Activated naive CD4-positive, alpha-beta T cell treated with Interleukin-2 at 50 U/mL for 16 hours (primary cell): ENCODE data around the gene TBC1D8.

ENCODE experiments used
- DNase-seq: peaks from one replicate; pipeline ENCODE4 v3.0.0-alpha.2; 2020

Gene TBC1D8

GRCh38 chr2:101133492-101134100, 17.6 kb downstream of the TBC1D8 start:
- DNase-seq, result no peak

GRCh38 chr2:101132202-101132601, 19.0 kb downstream of the TBC1D8 start:
- no peak for DNase-seq

- DNase-seq, result no peak
Observed at GRCh38 chr2:101130081-101130480, 21.1 kb downstream of the TBC1D8 start.

GRCh38 chr2:101127319-101128056, 23.7 kb downstream of the TBC1D8 start:
- no peak for DNase-seq

- DNase-seq, result no peak
Observed at GRCh38 chr2:101125808-101126207, 25.4 kb downstream of the TBC1D8 start.

- DNase-seq, result no peak
Observed at GRCh38 chr2:101125374-101125773, 25.8 kb downstream of the TBC1D8 start.

- no peak for DNase-seq
Observed at GRCh38 chr2:101124643-101125366, 26.4 kb downstream of the TBC1D8 start.

GRCh38 chr2:101123795-101124471, 27.2 kb downstream of the TBC1D8 start:
- no peak for DNase-seq

GRCh38 chr2:101121174-101121573, 30.0 kb downstream of the TBC1D8 start:
- no peak for DNase-seq

- DNase-seq, result no peak
Observed at GRCh38 chr2:101120124-101120996, 30.8 kb downstream of the TBC1D8 start.

- no peak for DNase-seq
Observed at GRCh38 chr2:101119431-101119830, 31.8 kb downstream of the TBC1D8 start.

GRCh38 chr2:101116841-101117552, 34.2 kb downstream of the TBC1D8 start:
- no peak for DNase-seq

GRCh38 chr2:101116348-101116747, 34.8 kb downstream of the TBC1D8 start:
- DNase-seq, result no peak

- no peak for DNase-seq
Observed at GRCh38 chr2:101115664-101116063, 35.5 kb downstream of the TBC1D8 start.

- no peak for DNase-seq
Observed at GRCh38 chr2:101114815-101115214, 36.4 kb downstream of the TBC1D8 start.

- no peak for DNase-seq
Observed at GRCh38 chr2:101114268-101114783, 36.9 kb downstream of the TBC1D8 start.

- DNase-seq, result no peak
Observed at GRCh38 chr2:101113441-101114267, 37.5 kb downstream of the TBC1D8 start.

- DNase-seq, result no peak
Observed at GRCh38 chr2:101112772-101113157, 38.4 kb downstream of the TBC1D8 start.

GRCh38 chr2:101111917-101112771, 39.0 kb downstream of the TBC1D8 start:
- DNase-seq, result no peak
